Keratinocyte (primary cell): ENCODE data around the gene KLHL3. TPM values are rescaled to one million over a fixed set of nuclear protein-coding genes. Genes with fewer than 3 reads are reported as not detected.

ENCODE experiments used
- DNase-seq: peaks from one replicate; pipeline ENCODE4 v3.0.0-alpha.2; 2011; ENCODE audit warnings: low read depth, missing footprints, low spot score
- FAIRE-seq: peaks from 2 replicates; lab custom pipeline; 2011; peaks lifted over from hg19 to GRCh38; lab: Jason Lieb, UNC
- H2AFZ ChIP-seq: 2 replicates; pipeline ENCODE4 v1.6.0; 2012; ENCODE audit warnings: low read length, control low read depth, inconsistent platforms; ENCODE audit not compliant: control insufficient read depth
- H3K27ac ChIP-seq: 2 replicates; pipeline ENCODE4 v1.5.1; 2011; ENCODE audit warnings: low read length; ENCODE audit not compliant: control insufficient read depth, insufficient read depth
- H3K27me3 ChIP-seq: 3 replicates; pipeline ENCODE4 v1.6.0; 2011; ENCODE audit warnings: low read length; ENCODE audit not compliant: control insufficient read depth, insufficient read depth; ENCODE audit errors: extremely low read depth
- H3K36me3 ChIP-seq, 2 experiments: 2 replicates in 1 of 2; 3 replicates in 1 of 2; pipeline ENCODE4 v1.5.1; 2011; ENCODE audit warnings: low read length in 2 of 2, mild to moderate bottlenecking in 1 of 2; ENCODE audit not compliant: control insufficient read depth in 2 of 2, insufficient read depth in 2 of 2; ENCODE audit errors: extremely low read depth in 1 of 2
- H3K4me1 ChIP-seq: 3 replicates; pipeline ENCODE4 v1.5.1; 2011; ENCODE audit warnings: low read length; ENCODE audit not compliant: control insufficient read depth, insufficient read depth; ENCODE audit errors: extremely low read depth
- H3K4me2 ChIP-seq: 3 replicates; pipeline ENCODE4 v1.6.0; 2011; ENCODE audit warnings: low read depth, low read length; ENCODE audit not compliant: control insufficient read depth, insufficient read depth; ENCODE audit errors: extremely low read depth
- H3K4me3 ChIP-seq, 3 experiments: fragments of 200-600 bp in 1 of 3; sonication (generic) in 1 of 3; 2 replicates in 2 of 3; 3 replicates in 1 of 3; pipeline ENCODE4 v1.5.1; 2011 to 2016; ENCODE audit warnings: low read length in 3 of 3, mild to moderate bottlenecking in 3 of 3, control low read depth in 2 of 3, inconsistent platforms in 1 of 3, low read depth in 1 of 3, mixed read lengths in 1 of 3, mixed run types in 1 of 3, moderate library complexity in 1 of 3; ENCODE audit not compliant: control insufficient read depth in 2 of 3, insufficient read depth in 2 of 3; ENCODE audit errors: extremely low read depth in 1 of 3
- H3K79me2 ChIP-seq: 2 replicates; pipeline ENCODE4 v1.6.0; 2012; ENCODE audit warnings: low read length; ENCODE audit not compliant: control insufficient read depth, insufficient read depth
- H3K9ac ChIP-seq: 3 replicates; pipeline ENCODE4 v1.6.0; 2011; ENCODE audit warnings: low read length; ENCODE audit not compliant: control insufficient read depth, insufficient read depth; ENCODE audit errors: extremely low read depth
- H3K9me1 ChIP-seq: 3 replicates; pipeline ENCODE4 v1.6.0; 2011; ENCODE audit warnings: low read length; ENCODE audit not compliant: control insufficient read depth, insufficient read depth; ENCODE audit errors: extremely low read depth
- H3K9me3 ChIP-seq: 2 replicates; pipeline ENCODE4 v1.5.1; 2012; ENCODE audit warnings: low read depth, low read length; ENCODE audit not compliant: control insufficient read depth
- H4K20me1 ChIP-seq: 3 replicates; pipeline ENCODE4 v1.6.0; 2011; ENCODE audit warnings: low read length; ENCODE audit not compliant: control insufficient read depth, insufficient read depth; ENCODE audit errors: extremely low read depth
- CTCF ChIP-seq, 3 experiments: IDR thresholded peaks in 1 of 3; conservative IDR thresholded peaks in 1 of 3; optimal IDR thresholded peaks in 1 of 3; 2 replicates in 2 of 3; 3 replicates in 1 of 3; pipeline versions ENCODE3 to v1.5.1; 2011; ENCODE audit warnings: low read length in 3 of 3, mild to moderate bottlenecking in 3 of 3, moderate library complexity in 2 of 3, control low read depth in 1 of 3, inconsistent platforms in 1 of 3; ENCODE audit not compliant: insufficient read depth in 2 of 3; ENCODE audit errors: extremely low read depth in 1 of 3
- EZH2 ChIP-seq: IDR thresholded peaks from one replicate; pipeline ENCODE4 v1.6.1; 2012; ENCODE audit warnings: inconsistent platforms, mild to moderate bottlenecking, low read length, moderate library complexity
- dilution Hi-C: fragments of 300-500 bp; cut with MboI; formaldehyde crosslinking; loops from one replicate; pipeline ENCODE4 v1.7.0; 2020; ENCODE audit warnings: low sequenced_read_pairs; ENCODE audit not compliant: extremely low pct_ligation_motif_present
- polyA plus RNA-seq, 5 experiments: library from polyadenylated mRNA; depleted of rRNA in 3 of 5; stranded (reverse) in 3 of 5; stranded (forward) in 1 of 5; unstranded in 1 of 5; fragments of >200 nt; gene quantifications; 1 replicate in 1 of 5; 2 replicates in 3 of 5; 3 replicates in 1 of 5; pipeline versions ENCODE4 v1.2.1 to v1.2.3, GENCODE V29; 2011 to 2012; ENCODE audit warnings: missing spikeins in 2 of 5, low read depth in 1 of 5, low replicate concordance in 1 of 5

Gene KLHL3
- polyA plus RNA-seq, 1 donor (not counting 4 experiments of a cell fraction or from before 2014, with no cell fraction given): 2.5 TPM

- dilution Hi-C loops: no loop called here
- DNase-seq (no peak), FAIRE-seq (no peak)
- no peaks in the 10 kb centered on the region for H3K79me2 ChIP-seq
- H3K9me3 ChIP-seq: no peaks in the 10 kb centered on the region
- no peak overlapping the region for H3K9ac ChIP-seq
- H3K4me1 ChIP-seq: no peaks in the 10 kb centered on the region
- no peak overlapping the region for H3K4me3 ChIP-seq
- H3K36me3 ChIP-seq: no peaks in the 10 kb centered on the region
- no peaks in the 10 kb centered on the region for H3K27me3 ChIP-seq
- TF ChIP-seq EZH2 (no peak), CTCF (optimal IDR thresholded peaks at IDR 0.05 in 1 of 3, IDR thresholded peaks at IDR 0.05 in 1 of 3, conservative IDR thresholded peaks at IDR 0.05 in 1 of 3; ENCODE audit: extremely low read depth in 1 of 3, insufficient read depth in 2 of 3, low read length in 3 of 3) (no peak)
- H3K4me2 ChIP-seq: no peak overlapping the region
- H2AFZ ChIP-seq: no peak overlapping the region
- H4K20me1 ChIP-seq: no peaks in the 10 kb centered on the region
- no peak overlapping the region for H3K27ac ChIP-seq
- no peaks in the 10 kb centered on the region for H3K9me1 ChIP-seq
These were observed 5.8 kb upstream of the KLHL3 start for GRCh38 chr5:137741718-137742117.

- Histone ChIP-seq H3K9me1 (no peaks in the 10 kb centered on the region), H2AFZ (no peak overlapping the region), H3K79me2 (no peaks in the 10 kb centered on the region), H3K4me2 (no peak overlapping the region), H3K36me3 (no peaks in the 10 kb centered on the region), H3K9me3 (no peaks in the 10 kb centered on the region), H3K27me3 (no peaks in the 10 kb centered on the region), H3K4me1 (peaks cover 10% of the 10 kb centered on the region), H3K27ac (no peak overlapping the region), H3K9ac (no peak overlapping the region), H4K20me1 (no peaks in the 10 kb centered on the region), H3K4me3 (no peak overlapping the region)
- DNase-seq: no peak
- no peak for FAIRE-seq
- dilution Hi-C loops: no loop called here
- TF ChIP-seq EZH2: no peak
- TF ChIP-seq CTCF (optimal IDR thresholded peaks at IDR 0.05 in 1 of 3, IDR thresholded peaks at IDR 0.05 in 1 of 3, conservative IDR thresholded peaks at IDR 0.05 in 1 of 3; ENCODE audit: extremely low read depth in 1 of 3, insufficient read depth in 2 of 3, low read length in 3 of 3): no peak
These were observed 3.8 kb upstream of the KLHL3 start for GRCh38 chr5:137739737-137740136.
